KOPT-K1 (cell line): ENCODE data around the gene ZNF678.

Source experiments
- H3K27ac ChIP-seq: fragments of 200-600 bp; sonication (generic); 2 replicates; pipeline ENCODE4 v1.5.1; 2016; ENCODE audit warnings: antibody characterized with exemption, mild to moderate bottlenecking, low read depth, low read length; ENCODE audit not compliant: poor library complexity, severe bottlenecking
- H3K36me3 ChIP-seq: fragments of 200-600 bp; sonication (generic); 2 replicates; pipeline ENCODE4 v1.5.1; 2017; ENCODE audit warnings: antibody characterized with exemption, mild to moderate bottlenecking, low read length, moderate library complexity; ENCODE audit not compliant: insufficient read depth
- H3K9me3 ChIP-seq: fragments of 200-600 bp; sonication (generic); 2 replicates; pipeline ENCODE4 v1.5.1; 2017; ENCODE audit warnings: antibody characterized with exemption, low read length, mild to moderate bottlenecking; ENCODE audit not compliant: insufficient read depth, poor library complexity, severe bottlenecking

ZNF678 gene

DNA sequence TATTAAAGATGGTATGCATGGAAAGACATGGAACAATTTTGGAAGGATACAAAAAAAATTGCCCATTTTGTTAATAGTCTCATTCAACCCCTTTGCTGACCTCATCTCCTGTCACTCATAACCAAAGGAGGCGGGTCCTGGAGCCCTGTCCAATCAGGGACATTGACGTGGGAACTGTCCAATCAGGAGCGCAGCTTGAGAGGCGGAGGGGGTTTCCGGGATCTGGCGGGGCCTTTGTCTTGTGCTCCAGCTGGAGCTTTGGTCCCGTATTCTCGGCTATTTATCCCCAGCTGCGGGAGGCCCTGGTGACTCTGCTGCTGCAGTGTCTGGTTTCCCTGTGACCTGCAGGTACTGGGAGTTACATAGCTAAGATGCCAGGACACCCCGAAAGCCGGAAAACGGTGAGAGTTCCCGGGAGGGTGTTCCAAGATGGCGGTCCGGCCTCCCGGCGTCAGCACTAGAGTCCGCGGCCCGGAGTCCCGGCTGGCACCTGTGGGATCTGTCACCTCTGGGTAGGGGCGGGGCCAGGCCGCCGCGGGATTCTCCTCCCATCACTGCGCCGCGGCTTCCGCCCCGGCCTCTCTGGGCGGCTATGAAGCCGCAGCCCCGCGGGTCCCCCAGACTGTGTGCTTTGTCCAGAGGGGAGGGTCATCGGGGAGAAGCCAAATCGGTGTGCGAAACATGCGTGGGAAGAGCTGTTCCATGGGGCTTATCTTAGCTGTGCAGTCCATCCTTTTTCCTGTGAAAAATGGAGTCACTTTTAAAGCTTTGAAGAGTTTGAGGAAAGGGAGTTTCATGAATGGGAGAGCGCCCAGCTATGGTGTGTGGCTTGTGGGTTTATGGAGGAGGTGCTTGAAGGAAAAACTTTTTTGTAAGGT, at the start of gene ZNF678:
TSS of gene ZNF678 (plus strand) at position 233 of the 878 bp plus-strand sequence. CDS start 87,436 bp downstream, outside the sequence.
- Histone ChIP-seq H3K36me3 (peaks cover 17% of the 10 kb centered on the region), H3K27ac (peak within 1 kb of the TSS; percentile 83), H3K9me3 (peaks cover 70% of the 10 kb centered on the region)

DNA sequence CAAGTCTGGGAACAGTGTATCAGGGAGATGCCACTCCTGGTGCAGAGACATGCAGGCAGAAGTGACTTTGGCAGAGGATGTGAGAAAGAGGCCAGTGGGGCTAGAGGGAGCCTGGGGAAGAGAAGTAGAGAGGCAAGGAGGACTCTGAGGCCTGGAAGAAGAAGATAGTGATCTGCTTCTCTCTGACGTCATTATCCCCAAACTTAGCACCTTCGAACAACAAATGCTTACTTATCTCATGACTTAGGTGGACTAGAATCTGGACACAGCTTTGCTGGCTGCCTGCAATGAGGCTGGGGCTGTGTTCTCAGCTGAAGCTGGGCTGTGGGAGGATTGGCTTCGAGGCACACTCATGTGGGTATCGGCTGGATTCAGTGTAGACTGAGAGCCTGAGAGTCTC, 44.5 kb upstream of the ZNF678 start:
- H3K9me3 ChIP-seq: no peaks in the 10 kb centered on the region
- H3K36me3 ChIP-seq: no peaks in the 10 kb centered on the region
- no peak overlapping the region for H3K27ac ChIP-seq

DNA sequence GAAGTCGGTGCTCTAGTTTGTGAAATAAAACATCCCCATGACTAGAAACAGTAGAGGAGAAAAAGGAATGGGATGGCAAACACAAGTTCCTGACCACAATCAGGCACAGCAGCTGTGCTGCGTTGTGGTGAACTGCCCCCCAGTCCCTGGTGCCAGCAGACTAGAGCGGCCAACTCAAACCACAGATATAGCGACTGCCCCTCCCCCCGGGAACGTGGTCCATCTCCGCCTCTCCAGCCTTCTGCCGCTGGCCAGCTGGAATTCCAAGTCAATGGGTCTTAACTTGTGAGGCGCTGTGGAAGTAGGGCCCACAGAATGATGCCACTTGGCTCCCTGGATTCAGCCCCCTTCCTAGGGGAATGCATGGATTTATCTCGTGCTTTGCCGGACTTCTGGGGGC, 41.6 kb upstream of the ZNF678 start:
- no peak overlapping the region for H3K27ac ChIP-seq
- no peaks in the 10 kb centered on the region for H3K36me3 ChIP-seq
- H3K9me3 ChIP-seq: no peaks in the 10 kb centered on the region

DNA sequence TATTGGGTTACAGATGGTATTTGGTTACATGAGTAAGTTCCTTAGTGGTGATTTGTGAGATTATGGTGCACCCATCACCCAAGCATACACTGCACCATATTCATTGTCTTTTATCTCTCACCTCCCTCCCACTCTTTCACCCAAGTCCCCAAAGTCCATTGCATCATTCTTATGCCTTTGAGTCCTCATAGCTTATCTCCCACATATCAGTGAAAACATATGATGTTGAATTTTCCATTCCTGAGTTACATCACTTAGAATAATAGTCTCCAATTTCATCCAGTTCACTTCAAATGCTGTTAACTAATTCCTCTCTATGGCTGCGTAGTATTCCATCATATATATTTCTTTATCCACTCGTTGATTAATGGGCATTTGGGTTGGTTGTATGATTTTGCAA, 36.8 kb upstream of the ZNF678 start:
- no peaks in the 10 kb centered on the region for H3K36me3 ChIP-seq
- peaks cover 4% of the 10 kb centered on the region for H3K9me3 ChIP-seq
- H3K27ac ChIP-seq: no peak overlapping the region

DNA sequence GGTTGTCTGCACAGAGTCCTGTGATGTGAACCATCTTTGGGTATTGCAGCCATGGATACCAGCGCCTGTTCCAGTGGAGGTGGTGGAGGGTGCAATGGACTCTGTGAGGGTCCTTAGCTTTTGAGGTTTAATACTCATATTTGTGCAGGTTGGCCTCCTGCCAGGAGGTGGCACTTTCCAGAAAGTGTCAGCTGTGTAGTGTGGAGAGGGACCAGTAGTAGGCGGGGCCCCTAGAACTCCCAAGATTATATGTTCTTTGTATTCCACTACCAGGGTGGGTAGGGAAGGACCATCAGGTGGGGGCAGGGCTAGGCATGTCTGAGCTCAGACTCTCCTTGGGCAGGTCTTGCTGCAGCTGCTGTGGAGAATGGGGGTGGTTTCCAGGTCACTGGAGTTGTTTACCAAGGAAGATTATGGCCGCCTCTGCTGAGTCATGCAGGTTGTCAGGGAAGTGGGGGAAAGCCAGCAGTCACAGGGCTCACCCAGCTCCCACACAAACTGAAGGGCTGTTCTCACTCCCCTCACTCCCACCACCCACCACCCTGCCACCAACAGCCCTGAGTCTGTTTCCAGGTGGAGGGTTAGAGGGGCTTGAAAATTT, 31.2 kb upstream of the ZNF678 start:
- H3K36me3 ChIP-seq: no peaks in the 10 kb centered on the region
- H3K27ac ChIP-seq: no peak overlapping the region
- peaks cover 4% of the 10 kb centered on the region for H3K9me3 ChIP-seq

DNA sequence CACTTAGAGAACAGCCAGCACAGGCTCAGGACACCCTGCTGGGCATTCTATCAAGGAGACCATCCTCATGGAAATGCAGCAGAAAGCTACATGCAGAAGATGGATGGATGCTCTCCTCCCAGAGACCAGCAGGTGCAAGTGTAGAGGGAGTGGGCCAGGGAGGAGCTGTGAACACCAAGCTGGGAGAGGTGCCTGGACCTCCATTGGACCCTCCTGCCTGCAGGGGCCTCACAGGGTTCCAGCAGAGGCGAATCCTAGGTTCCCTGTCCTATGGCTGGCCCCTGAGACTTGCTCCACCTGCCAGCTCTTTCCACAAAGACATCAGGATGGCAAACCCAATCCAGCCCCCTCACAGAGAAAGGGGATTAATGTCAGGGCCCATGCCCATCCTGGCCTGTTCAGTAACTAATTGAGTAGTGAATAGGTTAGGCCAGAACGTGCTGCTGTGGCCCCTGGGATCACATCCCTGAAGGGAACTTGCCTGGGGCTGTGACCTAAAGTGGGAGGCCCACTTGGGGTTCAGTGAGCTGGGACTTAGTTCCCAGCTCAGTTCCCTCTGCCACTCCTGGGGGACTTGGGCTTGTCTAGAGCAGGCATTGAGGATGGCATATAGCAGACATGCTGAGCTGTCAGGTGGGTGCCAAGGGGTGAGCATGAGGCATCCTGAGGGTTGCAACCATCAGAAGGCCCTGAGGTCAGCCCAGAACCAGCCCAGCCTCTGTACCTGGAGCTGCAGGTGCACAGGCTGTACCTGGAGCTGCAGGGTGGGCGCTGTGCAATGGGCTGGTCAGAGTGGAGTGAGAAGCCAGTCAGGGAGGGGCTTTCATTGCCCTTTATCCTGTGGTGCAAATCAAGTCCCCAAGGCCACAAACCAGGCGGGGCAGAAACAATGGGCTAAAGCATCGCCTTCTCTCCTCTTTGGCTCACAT, 22.9 kb upstream of the ZNF678 start:
- peaks cover 28% of the 10 kb centered on the region for H3K9me3 ChIP-seq
- H3K36me3 ChIP-seq: no peaks in the 10 kb centered on the region
- H3K27ac ChIP-seq: no peak overlapping the region

DNA sequence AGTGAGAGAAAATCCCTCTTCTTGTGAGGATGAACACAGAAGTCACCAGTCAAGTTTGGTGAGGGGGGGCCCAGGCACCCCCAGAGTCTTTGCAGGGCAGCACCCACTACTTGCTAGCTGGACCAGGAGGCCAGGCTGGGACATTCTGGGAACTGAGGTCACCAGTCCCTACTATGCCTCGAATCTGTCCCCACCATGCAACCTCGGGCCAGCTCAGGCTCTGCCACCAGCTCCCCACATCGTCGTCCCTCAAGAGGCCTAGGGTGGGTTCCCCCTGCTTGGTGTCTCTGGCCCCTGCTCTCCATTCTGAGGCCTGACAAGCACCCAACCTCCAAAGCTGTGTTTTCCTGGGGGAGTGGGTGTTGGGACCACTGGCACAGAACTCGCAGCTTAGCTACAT, 22.2 kb upstream of the ZNF678 start:
- Histone ChIP-seq H3K27ac (no peak overlapping the region), H3K36me3 (no peaks in the 10 kb centered on the region), H3K9me3 (peaks cover 29% of the 10 kb centered on the region)

DNA sequence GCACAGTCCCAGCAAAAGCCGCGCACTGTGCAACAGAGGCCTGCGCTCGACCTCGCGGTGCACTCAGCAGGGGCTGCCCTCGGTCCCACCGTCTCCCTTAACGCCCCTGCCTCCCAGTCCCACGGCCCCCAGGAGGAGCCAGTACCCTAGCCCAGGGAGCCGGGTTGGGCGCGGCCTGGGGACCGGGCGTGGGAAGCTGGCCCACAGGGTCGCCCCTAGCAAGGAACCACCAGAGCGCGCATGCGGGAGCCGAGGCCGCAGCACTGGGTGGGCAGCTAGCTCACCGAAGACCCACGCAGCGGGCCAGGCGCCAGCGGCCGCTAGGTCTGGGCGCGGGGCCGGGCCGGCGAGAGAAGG, 21.6 kb upstream of the ZNF678 start:
- Histone ChIP-seq H3K27ac (no peak overlapping the region), H3K36me3 (no peaks in the 10 kb centered on the region), H3K9me3 (peaks cover 29% of the 10 kb centered on the region)

DNA sequence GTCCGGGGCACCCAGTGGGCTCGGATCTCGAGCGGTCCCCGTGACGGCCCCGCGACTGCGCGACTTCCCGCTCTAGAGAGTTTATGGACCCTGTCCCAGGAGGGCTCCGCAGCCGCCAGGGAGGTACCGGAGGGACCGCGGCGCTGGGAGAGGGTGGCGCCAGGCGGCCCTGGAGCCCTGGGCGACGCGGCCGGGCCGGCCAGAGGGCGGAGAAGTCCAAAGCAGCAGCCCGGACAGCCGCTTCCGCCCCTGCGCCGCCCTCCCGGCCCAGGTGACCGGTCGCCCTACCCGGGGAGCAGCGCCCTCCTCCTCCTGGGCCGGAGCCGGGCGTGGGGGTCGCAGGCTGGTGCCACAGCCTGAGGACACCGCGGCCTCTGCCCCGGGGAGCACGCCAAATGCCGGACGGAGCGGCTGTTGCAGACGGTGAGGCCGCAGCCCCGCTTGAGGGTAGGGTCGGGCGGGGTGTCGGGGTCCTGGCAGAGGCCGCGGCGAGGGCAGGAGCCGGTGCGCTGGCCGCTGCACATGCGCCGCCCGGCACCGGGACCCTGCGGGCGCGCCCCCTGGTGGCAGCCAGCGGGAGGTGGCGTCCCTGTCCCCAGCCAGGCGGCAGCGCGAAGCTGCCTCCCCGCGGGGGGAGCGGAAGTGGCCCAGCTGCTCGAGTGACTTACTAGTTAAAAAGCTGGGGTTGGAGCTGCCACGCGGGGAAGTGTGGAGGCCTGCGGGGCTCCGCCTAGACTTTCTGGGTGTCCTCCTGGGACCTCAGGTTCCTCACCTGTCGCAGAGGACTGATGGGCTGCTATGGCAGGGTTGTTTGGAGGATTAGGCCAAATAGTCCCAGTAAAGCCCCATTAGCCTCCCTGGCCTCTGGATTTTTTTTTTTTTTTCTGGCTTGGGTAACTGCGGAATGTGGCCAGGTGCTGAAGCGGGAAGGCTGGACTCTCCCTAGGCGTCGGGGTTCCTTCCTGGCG, 20.9 kb upstream of the ZNF678 start:
- peaks cover 29% of the 10 kb centered on the region for H3K9me3 ChIP-seq
- no peaks in the 10 kb centered on the region for H3K36me3 ChIP-seq
- no peak overlapping the region for H3K27ac ChIP-seq

DNA sequence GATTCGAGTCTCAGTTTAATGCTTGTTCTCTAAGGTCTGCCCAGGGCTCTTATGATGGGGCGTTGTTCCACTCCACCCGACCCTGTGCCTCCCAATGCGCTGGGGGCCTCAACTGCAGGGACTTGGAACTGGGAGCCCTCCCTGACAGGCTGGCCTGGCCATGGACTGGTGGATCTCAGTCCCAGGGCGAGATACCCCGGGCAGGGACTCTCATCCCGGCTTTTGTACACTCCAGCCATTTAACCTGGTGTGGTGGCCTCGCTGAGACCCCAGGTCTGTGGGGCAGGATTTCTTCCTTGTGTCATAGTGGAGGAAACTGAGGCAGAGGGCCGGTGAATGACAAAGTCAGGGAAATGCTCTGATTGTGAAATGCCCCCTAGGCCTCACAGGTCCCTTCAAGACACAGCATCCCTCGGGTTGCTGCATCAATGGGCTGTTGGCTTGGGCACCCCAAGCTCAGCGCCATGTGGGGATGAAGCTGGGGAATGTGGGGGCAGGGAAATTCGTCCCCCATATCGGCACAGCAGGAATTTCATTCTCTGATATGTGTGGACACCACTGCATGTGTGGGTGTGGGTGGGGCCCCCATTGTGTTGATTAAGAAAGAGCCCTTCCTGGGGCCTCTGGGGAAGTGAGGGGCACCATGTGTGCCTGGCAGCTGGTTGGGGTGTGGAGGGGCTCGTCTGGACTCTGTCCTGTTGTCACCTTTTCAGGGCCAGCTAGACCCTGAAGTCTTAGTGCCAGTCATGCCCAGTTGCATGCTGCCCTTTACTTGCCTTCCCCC, 19.9 kb upstream of the ZNF678 start:
- Histone ChIP-seq H3K36me3 (no peaks in the 10 kb centered on the region), H3K27ac (no peak overlapping the region), H3K9me3 (peaks cover 29% of the 10 kb centered on the region)

DNA sequence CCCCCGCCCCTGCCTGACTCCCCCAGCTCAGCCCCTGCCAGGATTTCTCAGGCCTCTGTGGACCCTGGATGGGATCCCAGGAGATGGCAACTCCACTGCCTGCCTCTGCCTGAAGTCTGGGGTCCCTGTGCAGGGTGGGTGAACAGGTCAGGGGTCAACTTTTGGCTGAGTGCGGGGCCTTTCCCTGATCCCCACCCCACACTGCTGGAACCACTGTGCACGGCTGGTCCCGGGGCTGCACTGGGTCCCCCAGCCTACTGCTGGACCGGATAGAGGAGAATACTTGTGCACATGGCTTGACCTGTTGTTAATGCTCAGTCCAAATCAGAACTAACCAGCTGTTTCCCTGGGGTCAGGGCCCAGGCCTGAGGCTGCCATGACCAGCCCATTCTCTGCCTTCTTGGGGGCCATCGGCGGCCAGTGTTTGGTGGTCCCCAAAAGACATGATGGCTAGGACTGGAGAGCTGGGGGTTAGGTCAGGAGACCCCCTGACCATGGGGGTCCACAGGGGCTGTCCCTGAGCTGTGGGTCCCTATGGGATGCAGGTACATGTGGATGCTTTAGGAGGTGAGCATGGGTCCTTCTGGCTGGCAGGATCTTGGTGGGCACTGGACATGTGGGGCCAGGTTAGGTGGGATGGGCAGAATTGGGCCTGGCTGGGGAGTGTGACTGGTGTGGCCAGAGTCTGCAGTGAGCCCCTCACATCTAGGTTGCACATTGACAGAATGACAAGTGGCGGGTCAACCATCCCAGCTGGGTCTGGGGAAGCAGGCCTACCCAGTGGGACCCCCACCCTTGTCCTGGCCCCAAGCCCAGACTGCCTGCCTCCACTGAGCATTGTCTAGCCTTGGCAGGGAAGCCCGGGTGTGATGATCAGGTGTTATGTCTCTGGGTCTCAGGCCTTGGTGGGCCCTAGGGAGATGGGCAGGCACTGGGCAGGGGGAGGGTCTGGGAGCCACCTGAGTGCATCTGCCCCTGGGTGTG, 19.0 kb upstream of the ZNF678 start:
- Histone ChIP-seq H3K9me3 (peaks cover 29% of the 10 kb centered on the region), H3K36me3 (no peaks in the 10 kb centered on the region), H3K27ac (no peak overlapping the region)

DNA sequence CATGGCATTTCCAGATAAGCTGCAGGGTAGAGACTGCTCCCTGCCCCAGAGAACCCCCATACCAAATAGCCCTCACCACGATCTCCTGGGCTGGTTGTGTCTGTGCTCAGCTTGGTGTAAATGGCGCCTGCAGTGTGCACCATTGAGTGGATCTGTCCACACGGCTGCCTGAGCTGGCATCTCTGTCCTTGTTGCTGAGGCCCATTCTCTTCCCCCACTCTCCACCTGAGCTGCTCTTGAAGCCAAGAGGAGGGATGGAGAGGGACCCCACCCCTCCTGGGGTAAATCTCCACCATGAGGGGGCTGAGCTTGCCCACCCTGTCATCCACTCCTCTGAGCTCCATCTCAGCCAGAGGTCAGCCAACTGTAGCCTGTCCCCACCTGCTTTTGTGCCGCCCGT, 18.0 kb upstream of the ZNF678 start:
- no peaks in the 10 kb centered on the region for H3K36me3 ChIP-seq
- H3K9me3 ChIP-seq: peaks cover 32% of the 10 kb centered on the region
- H3K27ac ChIP-seq: no peak overlapping the region

DNA sequence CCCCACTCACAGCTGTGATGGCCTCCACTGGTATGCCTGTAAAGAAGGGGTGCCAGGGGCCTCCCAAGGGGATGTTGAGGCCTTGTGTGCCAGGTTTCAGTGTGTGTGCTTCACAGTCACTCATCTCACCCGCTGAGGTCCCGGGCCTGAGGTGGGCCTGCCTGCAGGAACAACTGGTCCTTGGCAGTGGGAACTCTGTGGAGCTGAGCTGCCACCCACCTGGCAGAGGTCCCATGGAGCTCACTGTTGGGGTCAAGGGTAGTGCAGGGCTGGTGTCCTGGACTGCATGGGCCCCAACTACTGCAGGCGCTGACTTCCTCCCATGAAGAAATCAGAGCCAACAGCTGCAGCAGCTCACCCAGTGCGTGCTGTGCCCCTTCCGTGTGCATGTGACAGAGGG, 17.3 kb upstream of the ZNF678 start:
- no peak overlapping the region for H3K27ac ChIP-seq
- H3K9me3 ChIP-seq: peaks cover 34% of the 10 kb centered on the region
- no peaks in the 10 kb centered on the region for H3K36me3 ChIP-seq
